Measurements from ENCODE around the gene LRCOL1.

DNA sequence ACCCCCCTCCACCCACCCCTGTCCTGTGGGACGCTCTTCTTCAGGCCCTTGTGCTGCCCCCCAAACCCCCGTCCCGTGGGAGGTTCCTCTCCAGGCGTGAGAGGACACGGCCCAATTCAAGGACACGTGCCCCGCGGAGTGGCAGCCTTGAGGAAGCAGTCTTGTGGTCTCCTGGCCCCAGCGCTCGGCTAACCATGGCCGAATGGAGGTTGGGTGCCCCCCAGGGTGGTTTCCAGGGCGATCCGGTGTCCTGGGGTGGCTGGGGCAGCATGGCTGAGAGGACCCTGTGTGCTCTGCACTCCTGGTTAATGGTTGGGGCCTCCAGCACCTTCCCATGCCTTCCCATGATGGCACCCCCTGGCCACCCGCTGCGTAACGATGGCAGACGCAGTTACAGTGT, 53.6 kb downstream of the LRCOL1 start:
- TF ChIP-seq, protein P1, sequence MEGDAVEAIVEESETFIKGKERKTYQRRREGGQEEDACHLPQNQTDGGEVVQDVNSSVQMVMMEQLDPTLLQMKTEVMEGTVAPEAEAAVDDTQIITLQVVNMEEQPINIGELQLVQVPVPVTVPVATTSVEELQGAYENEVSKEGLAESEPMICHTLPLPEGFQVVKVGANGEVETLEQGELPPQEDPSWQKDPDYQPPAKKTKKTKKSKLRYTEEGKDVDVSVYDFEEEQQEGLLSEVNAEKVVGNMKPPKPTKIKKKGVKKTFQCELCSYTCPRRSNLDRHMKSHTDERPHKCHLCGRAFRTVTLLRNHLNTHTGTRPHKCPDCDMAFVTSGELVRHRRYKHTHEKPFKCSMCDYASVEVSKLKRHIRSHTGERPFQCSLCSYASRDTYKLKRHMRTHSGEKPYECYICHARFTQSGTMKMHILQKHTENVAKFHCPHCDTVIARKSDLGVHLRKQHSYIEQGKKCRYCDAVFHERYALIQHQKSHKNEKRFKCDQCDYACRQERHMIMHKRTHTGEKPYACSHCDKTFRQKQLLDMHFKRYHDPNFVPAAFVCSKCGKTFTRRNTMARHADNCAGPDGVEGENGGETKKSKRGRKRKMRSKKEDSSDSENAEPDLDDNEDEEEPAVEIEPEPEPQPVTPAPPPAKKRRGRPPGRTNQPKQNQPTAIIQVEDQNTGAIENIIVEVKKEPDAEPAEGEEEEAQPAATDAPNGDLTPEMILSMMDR (IDR thresholded peaks at IDR 0.05; ENCODE audit: borderline replicate concordance, extremely low read depth, low read length, poor library complexity, severe bottlenecking): no peak
- TF ChIP-seq EZH2 (IDR thresholded peaks at IDR 0.05; ENCODE audit: borderline replicate concordance, low read depth, low read length, severe bottlenecking): no peak

Measured in DND-41 (cell line).